ENCODE data around the gene TBC1D5. TPM values are rescaled to one million over a fixed set of nuclear protein-coding genes. Genes with fewer than 3 reads are reported as not detected.

The TBC1D5 gene
- total RNA-seq, 3 donors from 2014 or later (not counting 1 experiment from before 2014, with no cell fraction given) = 63.8 to 81.9 (median 74.9) TPM

- intact Hi-C loops (cut with micrococcal nuclease) = no loop called here
- Histone ChIP-seq H3K27ac (ENCODE audit: low read length) (peak overlapping the region; percentile 49), H3K4me3 (ENCODE audit: low read length) (no peak overlapping the region), H3K9me3 (ENCODE audit: control insufficient read depth, insufficient read depth, low read length) (no peaks in the 10 kb centered on the region), H3K27me3 (ENCODE audit: control insufficient read depth, insufficient read depth, low read length) (no peaks in the 10 kb centered on the region), H3K4me1 (ENCODE audit: control insufficient read depth, insufficient read depth, low read length) (peaks cover 15% of the 10 kb centered on the region), H3K36me3 (ENCODE audit: control insufficient read depth, insufficient read depth, low read length) (no peaks in the 10 kb centered on the region)
- H3K9me3 Mint-ChIP-seq = no peaks in the 10 kb centered on the region
- H3K27me3 Mint-ChIP-seq (ENCODE audit: low read depth in 2 of 2) = no peaks in the 10 kb centered on the region
- no peak overlapping the region for H3K27ac Mint-ChIP-seq
- no peak overlapping the region for H3K4me3 Mint-ChIP-seq
- H3K4me1 Mint-ChIP-seq = peaks cover 19 to 22% of the 10 kb centered on the region in 2 donors
- WGBS (ENCODE audit: insufficient coverage) = 93% methylated on average over 6 of the region's 6 CpGs
- no peak for DNase-seq
- no peak for TF ChIP-seq CTCF (IDR thresholded peaks at IDR 0.05)
- H3K36me3 Mint-ChIP-seq = no peaks in the 10 kb centered on the region
- no peak for ATAC-seq
Measured at GRCh38 chr3:17747174-17747889, 4.9 kb upstream of the TBC1D5 start.

GRCh38 chr3:17745894-17746293 is 3.5 kb upstream of the TBC1D5 start:
- Mint-ChIP-seq H3K4me3 (peak overlapping the region; percentile 17), H3K27me3 (ENCODE audit: low read depth in 2 of 2) (no peaks in the 10 kb centered on the region), H3K27ac (no peak overlapping the region), H3K36me3 (no peaks in the 10 kb centered on the region), H3K9me3 (no peaks in the 10 kb centered on the region), H3K4me1 (peaks cover 28 to 31% of the 10 kb centered on the region in 2 donors)
- H3K27me3 ChIP-seq (ENCODE audit: control insufficient read depth, insufficient read depth, low read length) = no peaks in the 10 kb centered on the region
- peaks cover 15% of the 10 kb centered on the region for H3K4me1 ChIP-seq (ENCODE audit: control insufficient read depth, insufficient read depth, low read length)
- no peaks in the 10 kb centered on the region for H3K9me3 ChIP-seq (ENCODE audit: control insufficient read depth, insufficient read depth, low read length)
- H3K4me3 ChIP-seq (ENCODE audit: low read length) = no peak overlapping the region
- intact Hi-C loops (cut with micrococcal nuclease) = no loop called here
- DNase-seq (no peak), ATAC-seq (no peak)
- no peak overlapping the region for H3K27ac ChIP-seq (ENCODE audit: low read length)
- TF ChIP-seq CTCF (IDR thresholded peaks at IDR 0.05) = no peak
- H3K36me3 ChIP-seq (ENCODE audit: control insufficient read depth, insufficient read depth, low read length) = no peaks in the 10 kb centered on the region
- WGBS (ENCODE audit: insufficient coverage) = 86% methylated on average over 2 of the region's 2 CpGs

- no peaks in the 10 kb centered on the region for H3K9me3 ChIP-seq (ENCODE audit: control insufficient read depth, insufficient read depth, low read length)
- no peak for TF ChIP-seq CTCF (IDR thresholded peaks at IDR 0.05)
- H3K27me3 ChIP-seq (ENCODE audit: control insufficient read depth, insufficient read depth, low read length) = no peaks in the 10 kb centered on the region
- no peaks in the 10 kb centered on the region for H3K27me3 Mint-ChIP-seq (ENCODE audit: low read depth in 2 of 2)
- H3K27ac ChIP-seq (ENCODE audit: low read length) = no peak overlapping the region
- WGBS (ENCODE audit: insufficient coverage) = 91% methylated on average over 2 of the region's 2 CpGs
- peaks cover 17% of the 10 kb centered on the region for H3K4me1 ChIP-seq (ENCODE audit: control insufficient read depth, insufficient read depth, low read length)
- peaks cover 33 to 36% of the 10 kb centered on the region in 2 donors for H3K4me1 Mint-ChIP-seq
- DNase-seq (no peak), ATAC-seq (no peak)
- no peaks in the 10 kb centered on the region for H3K36me3 Mint-ChIP-seq
- no peak overlapping the region for H3K27ac Mint-ChIP-seq
- no peaks in the 10 kb centered on the region for H3K9me3 Mint-ChIP-seq
- H3K4me3 Mint-ChIP-seq = no peak overlapping the region
- no peak overlapping the region for H3K4me3 ChIP-seq (ENCODE audit: low read length)
- H3K36me3 ChIP-seq (ENCODE audit: control insufficient read depth, insufficient read depth, low read length) = no peaks in the 10 kb centered on the region
- intact Hi-C loops (cut with micrococcal nuclease) = no loop called here
Measured at GRCh38 chr3:17745301-17745700, 2.9 kb upstream of the TBC1D5 start.

GRCh38 chr3:17744693-17745092 is 2.3 kb upstream of the TBC1D5 start:
- DNase-seq = no peak
- Histone ChIP-seq H3K36me3 (ENCODE audit: control insufficient read depth, insufficient read depth, low read length) (no peaks in the 10 kb centered on the region), H3K4me3 (ENCODE audit: low read length) (no peak overlapping the region), H3K4me1 (ENCODE audit: control insufficient read depth, insufficient read depth, low read length) (peaks cover 21% of the 10 kb centered on the region), H3K27ac (ENCODE audit: low read length) (no peak overlapping the region), H3K9me3 (ENCODE audit: control insufficient read depth, insufficient read depth, low read length) (no peaks in the 10 kb centered on the region), H3K27me3 (ENCODE audit: control insufficient read depth, insufficient read depth, low read length) (no peaks in the 10 kb centered on the region)
- no peak for TF ChIP-seq CTCF (IDR thresholded peaks at IDR 0.05)
- H3K27me3 Mint-ChIP-seq (ENCODE audit: low read depth in 2 of 2) = no peaks in the 10 kb centered on the region
- WGBS (ENCODE audit: insufficient coverage) = 98% methylated on average over 3 of the region's 3 CpGs
- H3K4me1 Mint-ChIP-seq = peaks cover 28 to 31% of the 10 kb centered on the region in 2 donors
- ATAC-seq = no peak
- H3K9me3 Mint-ChIP-seq = no peaks in the 10 kb centered on the region
- intact Hi-C loops (cut with micrococcal nuclease) = loop anchor here (5.0 kb wide), 1 partner anchor 998 kb away; no protein-coding TSS in a partner anchor
- no peak overlapping the region for H3K27ac Mint-ChIP-seq
- peak overlapping the region; percentile 74 for H3K4me3 Mint-ChIP-seq
- H3K36me3 Mint-ChIP-seq = no peaks in the 10 kb centered on the region

Measured in natural killer cell (primary cell).